Stomach (tissue), 4 donors: ENCODE results near the gene TP53I3.

ENCODE experiments used
- EP300 ChIP-seq: sonication (generic); formaldehyde crosslinking; IDR thresholded peaks from one replicate; pipeline ENCODE4 v1.6.1; 2017; ENCODE audit warnings: antibody characterized with exemption
- POLR2A ChIP-seq, 4 donors: fragments of 450-650 bp; IDR thresholded peaks; one replicate each; pipeline ENCODE4 v1.6.1; 2016; ENCODE audit warnings: antibody characterized with exemption in 4 of 4, control low read depth in 2 of 4, mild to moderate bottlenecking in 1 of 4, moderate library complexity in 1 of 4
- TF ChIP-seq, protein P1 (sequence below), 7 experiments: fragments of 450-650 bp in 4 of 7; fragments of 200-600 bp in 3 of 7; sonication (generic) in 3 of 7; IDR thresholded peaks; one replicate each; pipeline ENCODE4 v1.5.1; 2016 to 2019; ENCODE audit warnings: antibody characterized with exemption in 7 of 7, control low read depth in 2 of 7, mild to moderate bottlenecking in 1 of 7

GRCh38 chr2:24077535-24077877, 7.1 kb downstream of the TP53I3 start:
- TF ChIP-seq, protein P1, sequence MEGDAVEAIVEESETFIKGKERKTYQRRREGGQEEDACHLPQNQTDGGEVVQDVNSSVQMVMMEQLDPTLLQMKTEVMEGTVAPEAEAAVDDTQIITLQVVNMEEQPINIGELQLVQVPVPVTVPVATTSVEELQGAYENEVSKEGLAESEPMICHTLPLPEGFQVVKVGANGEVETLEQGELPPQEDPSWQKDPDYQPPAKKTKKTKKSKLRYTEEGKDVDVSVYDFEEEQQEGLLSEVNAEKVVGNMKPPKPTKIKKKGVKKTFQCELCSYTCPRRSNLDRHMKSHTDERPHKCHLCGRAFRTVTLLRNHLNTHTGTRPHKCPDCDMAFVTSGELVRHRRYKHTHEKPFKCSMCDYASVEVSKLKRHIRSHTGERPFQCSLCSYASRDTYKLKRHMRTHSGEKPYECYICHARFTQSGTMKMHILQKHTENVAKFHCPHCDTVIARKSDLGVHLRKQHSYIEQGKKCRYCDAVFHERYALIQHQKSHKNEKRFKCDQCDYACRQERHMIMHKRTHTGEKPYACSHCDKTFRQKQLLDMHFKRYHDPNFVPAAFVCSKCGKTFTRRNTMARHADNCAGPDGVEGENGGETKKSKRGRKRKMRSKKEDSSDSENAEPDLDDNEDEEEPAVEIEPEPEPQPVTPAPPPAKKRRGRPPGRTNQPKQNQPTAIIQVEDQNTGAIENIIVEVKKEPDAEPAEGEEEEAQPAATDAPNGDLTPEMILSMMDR (IDR thresholded peaks at IDR 0.05), result no peak
- no peak for TF ChIP-seq POLR2A (IDR thresholded peaks at IDR 0.05)
- TF ChIP-seq EP300, result no peak
